GM10847 (cell line): ENCODE data around the gene CDH3.

Experiments
- POLR2A ChIP-seq: IDR thresholded peaks from 2 replicates; pipeline ENCODE4 v1.6.1; 2011; ENCODE audit not compliant: insufficient read length; ENCODE audit errors: extremely low read depth

CDH3 gene

DNA sequence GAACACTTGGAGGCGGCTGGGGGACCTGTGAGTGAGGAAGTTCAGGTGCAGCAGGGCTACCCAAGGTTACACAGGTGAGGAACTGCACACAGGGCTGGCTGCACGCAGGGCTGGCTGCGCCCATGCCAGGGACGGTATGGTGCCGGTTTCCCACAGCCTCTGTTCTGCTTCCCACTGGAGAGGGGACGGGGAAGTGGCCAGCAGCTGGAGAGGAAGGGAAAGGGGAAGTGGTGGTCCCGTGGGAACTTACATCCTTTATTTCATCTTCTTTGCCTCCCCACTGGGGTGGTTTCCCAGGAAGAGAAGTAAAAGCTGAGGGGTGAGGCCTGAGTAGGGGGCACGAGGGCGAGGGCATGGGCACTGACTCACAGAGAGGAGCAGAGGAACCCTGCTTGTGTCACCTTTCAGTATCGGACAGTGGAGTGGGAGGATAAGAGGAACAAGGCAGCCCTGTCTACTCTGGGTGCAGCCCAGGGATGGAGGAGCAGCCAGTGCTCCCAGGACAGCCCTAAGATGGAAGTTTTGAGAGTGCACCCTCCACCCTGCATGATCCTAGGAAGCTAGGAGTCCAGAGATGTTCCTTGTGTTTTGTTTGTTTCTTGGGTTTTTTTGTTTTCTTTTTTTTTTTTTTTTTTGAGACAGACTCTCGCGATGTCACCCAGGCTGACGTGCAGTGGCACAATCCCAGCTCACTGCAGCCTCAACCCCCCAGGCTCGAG, 66.5 kb downstream of the CDH3 start:
- TF ChIP-seq POLR2A: no peak

DNA sequence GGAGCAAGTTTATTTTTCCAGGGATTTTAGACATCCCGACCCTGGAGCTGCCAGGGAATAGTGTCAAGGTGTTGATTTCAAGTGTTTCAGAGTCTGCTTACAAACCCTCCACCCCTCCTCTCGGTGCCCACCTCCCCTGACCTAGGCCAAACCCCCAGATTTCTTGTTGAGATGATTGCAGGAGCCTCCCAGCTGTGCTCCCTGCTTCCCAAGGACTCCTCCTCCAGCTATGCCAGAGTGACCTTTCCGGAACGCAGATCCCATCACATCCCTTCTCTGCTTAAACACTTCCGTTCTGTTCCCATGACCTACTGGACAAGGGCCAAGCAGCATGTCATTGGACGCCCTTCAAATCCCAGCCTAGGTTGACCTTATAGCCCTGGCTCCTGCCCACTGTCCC, 68.3 kb downstream of the CDH3 start:
- no peak for TF ChIP-seq POLR2A

DNA sequence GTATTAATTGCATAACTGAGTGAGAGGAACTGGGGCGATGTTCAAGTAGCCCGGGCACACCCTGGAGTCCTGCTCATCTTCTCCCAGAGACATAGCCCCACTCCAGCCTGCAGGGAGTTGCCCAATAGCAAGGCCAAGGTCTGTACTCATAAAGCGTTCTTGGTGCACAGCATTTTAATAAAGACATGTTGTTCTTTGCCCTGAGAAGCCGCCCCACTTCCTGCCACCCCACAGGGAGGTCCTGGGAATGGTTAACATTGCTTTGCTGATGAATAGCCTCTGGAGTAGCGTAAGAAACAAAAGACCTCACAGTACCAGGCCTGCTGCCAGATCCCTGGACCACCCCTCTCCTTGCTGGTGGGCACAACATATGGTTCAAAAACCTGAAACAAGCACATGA, 70.4 kb downstream of the CDH3 start:
- no peak for TF ChIP-seq POLR2A

DNA sequence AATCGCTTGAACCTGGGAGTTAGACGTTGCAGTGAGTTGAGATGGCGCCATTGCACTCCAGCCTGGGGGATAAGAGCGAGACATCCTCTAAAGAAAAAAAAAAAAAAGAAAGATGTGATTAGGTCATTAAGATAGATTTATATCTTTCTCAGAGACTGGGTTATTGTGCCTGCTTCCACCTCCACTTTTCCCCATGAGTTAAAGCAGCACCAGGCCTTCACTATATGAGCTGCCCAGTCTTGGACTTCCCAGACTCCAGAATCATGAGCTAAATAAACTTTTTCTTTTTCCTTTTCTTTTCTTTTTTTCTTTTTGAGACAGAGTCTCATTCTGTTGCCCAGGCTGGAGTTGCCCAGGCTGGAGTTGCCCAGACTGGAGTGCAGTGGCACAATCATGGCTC, 72.6 kb downstream of the CDH3 start:
- no peak for TF ChIP-seq POLR2A

DNA sequence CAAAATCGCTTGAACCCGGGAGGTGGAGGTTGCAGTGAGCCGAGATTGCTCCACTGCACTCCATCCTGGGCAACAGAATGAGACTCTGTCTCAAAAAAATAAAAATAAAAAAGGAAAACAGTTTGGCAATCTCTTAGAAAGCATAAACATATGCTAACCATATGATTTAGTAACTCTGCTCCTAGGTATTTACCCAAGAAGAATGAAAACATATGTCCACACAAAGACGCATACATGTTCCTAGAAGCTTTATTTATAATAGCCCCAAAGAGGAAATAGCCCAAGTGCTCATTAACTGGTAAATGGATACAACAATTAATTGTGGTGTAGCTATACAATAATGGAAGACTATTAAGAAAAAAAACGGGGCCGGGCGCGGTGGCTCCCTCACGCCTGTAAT, 73.5 kb downstream of the CDH3 start:
- TF ChIP-seq POLR2A: no peak

GRCh38 chr16:68719993-68720489, 74.9 kb downstream of the CDH3 start:
- TF ChIP-seq POLR2A: no peak

DNA sequence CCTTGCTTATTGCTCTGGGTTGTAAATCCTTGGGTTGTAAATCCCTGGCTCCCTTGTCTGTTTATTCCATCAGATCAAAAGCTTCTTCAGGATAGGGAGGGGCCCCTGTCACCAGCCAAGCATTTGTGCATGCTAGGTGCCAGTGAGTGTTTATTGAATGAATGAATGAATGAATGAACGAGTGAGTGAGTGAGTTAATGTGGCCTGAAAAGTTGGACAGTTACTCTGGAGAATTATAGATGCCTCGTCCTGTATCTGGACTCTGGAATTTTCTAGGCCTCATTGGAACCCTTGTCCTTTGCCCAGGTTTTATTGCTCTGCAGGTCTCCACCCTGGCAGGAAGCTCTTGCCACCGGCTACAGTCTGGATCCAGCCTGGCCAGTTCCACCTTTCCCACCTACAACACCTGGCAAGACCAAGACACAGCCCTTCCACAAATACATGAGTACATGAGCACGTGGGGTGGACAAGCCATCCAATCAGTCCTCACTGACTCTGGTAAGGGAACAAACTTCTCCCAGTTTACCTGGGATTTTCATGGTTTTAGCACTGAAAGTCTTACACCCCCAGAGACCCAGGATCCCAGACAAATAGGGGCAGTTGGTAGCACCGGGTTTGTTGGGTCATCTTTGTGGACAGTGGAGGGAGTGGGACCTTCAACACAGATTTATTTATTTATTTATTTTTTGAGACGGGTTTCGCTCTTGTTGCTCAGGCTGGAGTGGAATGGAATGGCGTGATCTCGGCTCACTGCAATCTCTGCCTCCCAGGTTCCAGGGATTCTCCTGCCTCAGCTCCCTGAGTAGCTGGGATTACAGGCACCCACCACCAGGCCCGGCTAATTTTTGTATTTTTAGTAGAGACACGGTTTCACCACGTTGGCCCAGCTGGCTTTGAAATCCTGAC, 77.3 kb downstream of the CDH3 start:
- TF ChIP-seq POLR2A: no peak

DNA sequence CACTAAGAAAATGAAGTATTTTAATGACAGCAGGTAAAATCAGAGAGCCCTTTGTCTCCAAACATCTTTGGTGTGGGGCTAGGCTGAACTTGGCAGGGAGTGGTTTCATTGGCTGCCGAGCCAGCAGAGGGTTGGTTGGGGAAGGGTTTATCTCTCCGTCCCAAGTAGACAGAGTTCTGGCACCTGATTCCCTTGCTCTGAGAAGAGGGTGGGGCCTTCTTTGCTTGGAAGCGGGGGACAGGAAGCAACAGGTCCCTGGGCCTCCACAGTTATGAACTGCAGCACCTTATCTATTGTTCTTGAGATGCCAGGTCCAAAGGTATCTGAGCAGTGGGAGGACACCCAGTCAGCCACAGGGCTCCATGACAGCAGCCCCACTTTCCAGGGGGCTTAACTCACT, 79.7 kb downstream of the CDH3 start:
- TF ChIP-seq POLR2A: no peak

GRCh38 chr16:68728523-68728922, 83.4 kb downstream of the CDH3 start:
- no peak for TF ChIP-seq POLR2A

GRCh38 chr16:68731637-68732036, 86.5 kb downstream of the CDH3 start:
- TF ChIP-seq POLR2A: no peak

DNA sequence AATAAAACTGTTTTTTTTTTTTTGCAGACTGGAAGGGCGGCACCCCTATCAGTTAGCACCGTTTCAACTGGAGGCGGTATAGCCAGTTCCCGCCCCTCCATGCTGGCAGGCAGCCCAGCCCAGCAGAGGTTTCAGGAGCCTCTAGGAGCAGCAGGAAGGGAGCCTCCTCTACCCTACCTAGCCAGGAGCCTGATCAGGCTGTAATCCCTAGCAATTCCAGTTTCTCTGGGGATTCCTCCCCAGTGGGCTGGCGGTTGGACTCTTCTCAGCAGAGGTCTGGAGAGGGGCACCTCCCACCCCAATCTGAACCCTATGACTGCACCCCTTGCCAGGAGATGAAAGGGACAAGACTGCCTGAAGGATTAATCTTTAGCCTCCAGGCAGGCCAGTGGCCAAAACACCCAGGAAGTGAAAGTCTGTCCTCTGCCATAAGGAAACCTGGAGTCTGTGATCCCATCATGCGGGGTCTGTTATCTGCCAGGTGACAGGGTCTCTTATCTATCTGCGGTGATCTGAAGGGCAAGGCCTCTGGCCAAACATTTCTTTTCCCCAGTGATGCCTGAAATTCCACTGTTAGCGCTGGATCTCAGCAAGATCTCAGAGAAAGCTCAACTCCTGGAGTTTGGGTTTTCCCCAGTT, 87.1 kb downstream of the CDH3 start:
- no peak for TF ChIP-seq POLR2A

DNA sequence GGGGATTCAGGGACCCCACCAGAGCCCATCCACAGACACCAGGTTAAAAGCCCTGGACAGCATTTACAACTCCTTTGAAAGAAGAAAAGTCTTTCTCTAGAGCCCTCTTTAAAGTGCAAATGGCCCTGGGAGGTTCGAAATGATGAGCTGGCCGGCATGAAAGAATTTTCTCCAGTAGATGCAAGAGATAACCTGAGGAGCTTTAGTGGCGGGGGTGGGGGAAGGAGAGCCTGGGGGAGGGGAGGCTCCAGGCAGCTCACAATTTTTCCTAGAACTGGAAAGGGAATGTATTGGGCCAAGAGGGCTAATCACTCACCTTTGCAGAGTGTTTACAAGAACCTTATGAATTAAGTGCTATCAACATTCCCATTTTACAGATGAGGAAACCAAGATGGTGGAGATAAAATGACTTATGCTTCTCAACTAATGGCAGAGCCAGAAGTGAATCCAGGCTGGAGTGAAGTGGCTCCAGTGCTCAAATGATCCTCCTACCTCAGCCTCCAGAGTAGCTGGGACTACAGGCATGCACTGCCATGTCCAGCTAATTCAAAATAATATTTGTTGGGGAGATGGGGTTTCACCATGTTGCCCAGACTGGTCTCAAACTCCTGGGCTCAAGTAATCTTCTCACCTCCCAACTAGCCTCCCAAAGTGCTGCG, 87.8 kb downstream of the CDH3 start:
- TF ChIP-seq POLR2A: no peak

DNA sequence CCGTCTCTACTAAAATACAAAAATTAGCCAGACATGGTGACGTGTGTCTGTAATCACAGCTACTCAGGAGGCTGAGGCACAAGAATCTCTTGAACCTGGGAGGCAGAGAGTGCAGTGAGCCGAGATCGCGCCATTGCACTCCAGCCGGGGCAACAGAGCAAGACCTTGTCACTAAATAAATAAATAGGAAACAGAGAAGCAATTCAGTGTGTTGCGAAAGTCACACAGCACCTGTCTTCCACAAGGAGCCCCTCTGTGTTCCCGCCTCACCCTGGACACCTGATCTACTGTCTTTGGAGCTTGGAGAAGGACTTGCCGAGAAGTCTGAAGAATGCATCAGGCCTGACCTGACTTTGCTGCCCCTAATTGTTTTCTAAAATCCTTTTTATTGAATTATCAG, 88.5 kb downstream of the CDH3 start:
- TF ChIP-seq POLR2A: no peak

GRCh38 chr16:68734782-68735181, 89.7 kb downstream of the CDH3 start:
- no peak for TF ChIP-seq POLR2A

DNA sequence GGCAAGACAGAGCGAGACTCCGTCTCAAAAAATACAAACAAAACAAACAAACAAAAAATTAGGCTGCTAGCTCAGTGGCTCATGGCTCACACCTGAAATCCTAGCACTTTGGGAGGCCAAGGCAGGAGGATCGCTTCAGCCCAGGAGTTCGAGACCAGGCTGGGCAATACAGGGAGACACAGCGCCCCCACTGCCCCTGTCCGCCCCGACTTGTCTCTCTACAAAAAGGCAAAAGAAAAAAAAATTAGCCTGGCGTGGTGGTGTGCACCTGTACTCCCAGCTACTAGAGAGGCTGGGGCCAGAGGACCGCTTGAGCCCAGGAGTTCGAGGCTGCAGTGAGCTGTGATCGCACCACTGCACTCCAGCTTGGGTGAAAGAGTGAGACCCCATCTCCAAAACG, 91.5 kb downstream of the CDH3 start:
- no peak for TF ChIP-seq POLR2A
